Amygdala (tissue), 56 donors: ENCODE results near the gene MRM2.

Experiments used
- DNase-seq, 56 donors: peaks; one replicate each; lab custom pipeline; 2025; lab: John Stamatoyannopoulos, UW

Gene MRM2

GRCh38 chr7:2249744-2250323 lies 7.8 kb upstream of the MRM2 start:
- DNase-seq: no peak

DNA sequence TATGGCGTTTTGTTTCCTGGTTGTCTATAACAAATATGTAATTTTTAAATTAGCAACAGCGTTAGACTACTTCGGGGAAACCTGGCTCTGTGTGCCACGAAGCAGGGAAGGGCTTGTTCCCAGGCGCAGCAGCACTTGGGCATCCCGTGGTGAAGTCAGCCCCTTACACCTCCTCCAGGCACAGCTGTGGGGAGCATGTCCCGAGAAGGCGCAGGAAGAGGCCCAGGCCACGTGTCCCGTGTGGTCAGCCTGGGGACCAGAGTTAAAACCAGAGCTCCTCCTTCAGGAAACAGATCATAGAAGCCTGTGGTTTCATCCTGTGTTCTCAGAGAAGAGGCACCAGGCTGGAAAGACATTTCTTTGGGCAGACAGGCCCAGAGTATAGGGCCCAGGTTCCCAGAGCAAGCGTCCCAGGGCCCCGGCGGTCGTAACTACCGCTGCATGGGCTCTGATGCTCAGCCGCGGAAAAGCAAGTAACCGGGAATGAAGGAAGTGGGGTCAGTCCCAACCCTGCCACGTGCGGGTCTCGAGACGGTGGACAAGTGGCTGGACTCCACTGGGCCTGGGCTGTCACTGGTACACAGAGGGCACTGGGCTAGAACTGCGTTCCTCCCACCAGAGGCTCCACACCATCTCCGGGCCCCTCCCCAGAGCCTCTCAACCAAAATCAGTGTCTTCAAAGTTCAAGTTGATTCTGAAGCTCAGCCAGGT lies 7.1 kb upstream of the MRM2 start:
- DNase-seq: peak in 16 of 56 donors; percentile 16 to 50 (median 28)

GRCh38 chr7:2247141-2247995 lies 5.4 kb upstream of the MRM2 start:
- peak in 4 of 56 donors; percentile 9 to 30 (median 18) for DNase-seq

GRCh38 chr7:2245883-2246675 lies 4.1 kb upstream of the MRM2 start:
- DNase-seq: peak in 10 of 56 donors; percentile 14 to 45 (median 24)

DNA sequence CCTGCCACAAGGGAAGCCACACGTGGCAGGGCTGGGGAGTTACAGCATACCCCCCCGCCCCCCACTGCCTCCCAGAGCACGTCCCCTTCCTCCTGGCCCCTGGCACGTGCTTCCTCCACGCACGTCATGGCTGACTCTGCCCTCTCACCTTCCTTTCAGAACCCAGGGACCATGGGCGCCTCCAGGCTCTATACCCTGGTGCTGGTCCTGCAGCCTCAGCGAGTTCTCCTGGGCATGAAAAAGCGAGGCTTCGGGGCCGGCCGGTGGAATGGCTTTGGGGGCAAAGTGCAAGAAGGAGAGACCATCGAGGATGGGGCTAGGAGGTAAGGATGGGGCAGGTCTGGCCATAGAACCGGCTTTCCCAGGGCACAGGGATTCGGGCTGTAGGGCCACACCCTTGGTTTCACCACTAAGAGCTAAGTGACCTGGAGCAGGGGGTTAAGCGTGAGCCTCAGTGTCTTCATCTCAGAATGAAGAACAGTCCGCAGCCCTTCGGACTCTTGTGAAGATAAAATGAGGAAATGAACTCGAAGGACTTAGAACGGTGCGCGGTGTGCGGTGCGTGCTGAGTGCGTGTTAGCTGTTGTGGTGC lies 2.5 kb upstream of the MRM2 start:
- DNase-seq: peak in 1 of 56 donors; percentile 30

GRCh38 chr7:2243458-2243857 lies 1.5 kb upstream of the MRM2 start:
- no peak for DNase-seq

- DNase-seq: no peak
These were observed 780 bp upstream of the MRM2 start for GRCh38 chr7:2242541-2243429.

GRCh38 chr7:2239242-2239641 lies 2.8 kb downstream of the MRM2 start:
- no peak for DNase-seq

GRCh38 chr7:2237109-2237602 lies 4.8 kb downstream of the MRM2 start:
- DNase-seq: peak in 22 of 56 donors; percentile 14 to 61 (median 25)

DNA sequence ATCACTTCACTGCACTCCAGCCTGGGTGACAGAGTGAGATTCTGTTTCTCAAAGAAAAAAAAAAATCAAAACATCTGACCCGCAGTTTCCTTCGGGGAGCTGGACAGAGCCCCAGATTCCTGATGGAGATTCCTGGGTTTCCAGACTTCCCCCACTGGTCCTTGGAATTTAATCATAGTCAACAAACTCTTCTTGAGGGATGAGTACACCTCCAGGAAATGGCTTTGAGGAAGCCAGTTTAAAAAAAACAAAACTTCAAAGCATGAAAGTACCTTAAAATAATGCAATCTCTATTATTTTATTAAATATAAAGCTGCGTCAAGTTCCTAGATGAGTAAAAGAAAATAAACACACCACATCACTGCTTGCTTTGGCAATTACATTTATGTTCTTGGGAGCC lies 8.1 kb downstream of the MRM2 start:
- DNase-seq: no peak

GRCh38 chr7:2232766-2233520 lies 9.1 kb downstream of the MRM2 start, which contains the start of gene MAD1L1:
Gene MAD1L1, minus strand, starts transcription at chr7:2232945. Its CDS starts 2,812 bp downstream, at chr7:2230133.
- peak in 53 of 56 donors; percentile 12 to 89 (median 69) for DNase-seq

DNA sequence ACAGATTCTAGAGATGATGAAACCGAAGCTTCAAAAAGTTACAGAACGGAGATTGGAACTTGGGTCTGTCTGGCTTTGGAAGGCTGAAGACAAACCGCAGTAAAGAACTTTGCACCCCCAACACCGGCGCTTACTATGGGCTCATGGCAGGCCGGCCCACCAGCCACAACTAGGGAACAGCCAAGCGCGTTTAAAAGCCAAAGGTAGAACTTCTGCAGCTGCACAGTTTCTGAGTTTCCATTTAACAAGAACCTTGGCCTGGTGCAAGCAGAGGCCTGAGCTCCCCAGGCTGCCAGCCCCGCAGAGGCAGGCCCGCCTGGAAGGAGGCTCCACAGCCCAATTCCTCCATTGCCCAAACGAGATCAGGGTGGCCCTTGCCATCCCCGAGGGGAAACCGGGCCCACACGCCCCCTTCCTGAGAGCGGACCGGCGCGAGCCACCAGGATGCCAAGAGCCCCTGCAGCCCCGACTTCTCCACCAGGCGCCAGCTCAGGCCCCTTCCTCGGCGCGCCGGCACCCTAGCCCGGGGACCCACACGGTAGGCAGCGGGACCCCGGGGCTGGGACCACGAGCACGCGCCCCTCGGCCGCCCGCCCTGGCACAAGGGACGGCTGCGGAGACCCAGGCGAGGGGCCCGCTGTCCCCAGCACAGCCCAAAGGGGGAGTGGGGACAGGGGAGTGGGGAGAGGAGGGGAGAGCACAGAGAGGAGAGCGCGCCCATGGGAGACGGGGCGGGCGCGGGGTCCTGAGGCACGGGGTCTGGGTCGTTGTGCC lies 9.8 kb downstream of the MRM2 start:
- no peak for DNase-seq

DNA sequence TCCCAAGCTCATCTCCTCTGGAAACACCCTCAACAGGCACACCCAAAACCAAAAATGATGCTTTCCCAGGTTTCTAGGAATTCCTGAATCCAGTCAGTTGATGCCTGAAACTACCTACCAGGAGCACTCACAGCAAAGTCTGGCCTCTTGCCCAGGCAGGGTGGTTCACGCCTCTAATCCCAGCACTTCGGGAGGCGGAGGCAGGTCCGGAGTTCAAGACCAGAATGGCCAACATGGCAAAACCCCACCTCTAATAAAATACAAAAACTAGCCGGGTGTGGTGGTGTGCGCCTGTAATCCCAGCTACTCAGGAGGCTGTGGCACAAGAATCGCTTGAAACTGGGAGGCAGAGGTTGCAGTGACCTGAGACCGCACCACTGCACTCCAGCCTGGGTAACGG lies 11.1 kb downstream of the MRM2 start:
- DNase-seq: no peak

GRCh38 chr7:2230226-2230625 lies 11.8 kb downstream of the MRM2 start:
- no peak for DNase-seq

- DNase-seq: no peak
These were observed 12.5 kb downstream of the MRM2 start for GRCh38 chr7:2229467-2229866.

DNA sequence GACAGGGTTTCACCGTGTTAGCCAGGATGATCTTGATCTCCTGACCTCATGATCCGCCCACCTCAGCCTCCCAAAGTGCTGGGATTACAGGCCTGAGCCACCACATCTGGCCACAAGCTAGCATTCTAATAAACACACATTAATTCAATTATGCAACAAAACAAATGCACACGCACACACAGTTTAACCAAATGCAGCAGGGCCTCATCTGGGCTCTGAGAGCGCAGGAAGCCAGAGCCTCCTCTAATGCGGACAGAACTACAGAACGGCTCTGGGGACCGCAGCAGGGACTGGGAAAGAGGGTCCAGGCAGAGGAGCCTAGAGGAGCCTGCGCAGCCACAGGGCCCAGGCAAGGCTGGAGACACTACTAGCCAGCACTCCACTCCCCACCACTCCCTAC lies 13.1 kb downstream of the MRM2 start:
- no peak for DNase-seq

GRCh38 chr7:2227699-2228098 lies 14.3 kb downstream of the MRM2 start:
- no peak for DNase-seq
